K562 (cell line): ENCODE results near the gene LRRC27. TPM values are rescaled to one million over a fixed set of nuclear protein-coding genes. Genes with fewer than 3 reads are reported as not detected.

Experiments used
- ARID3B ChIP-seq: fragments of 250-450 bp; sonication (Bioruptor Pico); IDR thresholded peaks from 2 replicates; pipeline ENCODE4 v1.4.0; 2020; ENCODE audit warnings: borderline replicate concordance
- CXXC5 ChIP-seq: fragments of 250-450 bp; sonication (Bioruptor Pico); IDR thresholded peaks from 2 replicates; pipeline ENCODE4 v1.8.0; 2022; ENCODE audit warnings: inconsistent platforms, mild to moderate bottlenecking, moderate library complexity
- DPF2 ChIP-seq: fragments of 450-650 bp; IDR thresholded peaks from 2 replicates; pipeline ENCODE4 v1.6.1; 2016
- EP400 ChIP-seq: fragments of 450-650 bp; IDR thresholded peaks from 2 replicates; pipeline ENCODE4 v1.6.1; 2017; ENCODE audit warnings: antibody characterized with exemption, mild to moderate bottlenecking, moderate library complexity
- ETS2 ChIP-seq: IDR thresholded peaks from 2 replicates; pipeline ENCODE4 v1.6.1; 2016; ENCODE audit warnings: borderline replicate concordance, missing genetic modification characterization, mild to moderate bottlenecking, moderate library complexity, missing compliant biosample characterization; ENCODE audit not compliant: poor library complexity, severe bottlenecking
- HDAC2 ChIP-seq: fragments of 450-650 bp; IDR thresholded peaks from 2 replicates; pipeline ENCODE4 v1.6.1; 2016; ENCODE audit warnings: mild to moderate bottlenecking
- JUND ChIP-seq, 2 experiments: IDR thresholded peaks; 2 replicates in 1 of 2; 3 replicates in 1 of 2; pipeline ENCODE4 v1.6.1; 2011; ENCODE audit warnings: borderline replicate concordance in 2 of 2, low read depth in 2 of 2, low read length in 2 of 2, improper control_type of control experiment in 1 of 2, missing biosample characterization in 1 of 2, missing genetic modification characterization in 1 of 2, missing genetic modification reagents in 1 of 2
- NFXL1 ChIP-seq: fragments of 450-650 bp; formaldehyde crosslinking; IDR thresholded peaks from 2 replicates; pipeline ENCODE4 v1.4.0; 2021; ENCODE audit warnings: mild to moderate bottlenecking
- RBBP5 ChIP-seq: fragments of 200-600 bp; sonication (generic); IDR thresholded peaks from 2 replicates; pipeline ENCODE4 v1.6.1; 2012; ENCODE audit warnings: borderline replicate concordance, mild to moderate bottlenecking, low read length, control low read depth, inconsistent platforms; ENCODE audit not compliant: insufficient read depth, poor library complexity, severe bottlenecking
- RBM14 ChIP-seq: fragments of 200-400 bp; formaldehyde crosslinking; IDR thresholded peaks from 2 replicates; pipeline ENCODE4 v1.6.1; 2018; ENCODE audit warnings: low read depth, mild to moderate bottlenecking, low read length, moderate library complexity, borderline replicate concordance; ENCODE audit not compliant: insufficient read depth
- TARDBP ChIP-seq: fragments of 450-650 bp; IDR thresholded peaks from 2 replicates; pipeline ENCODE4 v1.6.1; 2016
- TCF7 ChIP-seq: sonication (generic); IDR thresholded peaks from 2 replicates; pipeline ENCODE4 v1.6.1; 2016; ENCODE audit warnings: antibody characterized with exemption, borderline replicate concordance
- TOE1 ChIP-seq, 2 experiments: fragments of 450-650 bp in 1 of 2; sonication (generic) in 1 of 2; formaldehyde crosslinking in 1 of 2; IDR thresholded peaks; 2 replicates each; pipeline versions ENCODE4 v1.7.1 to v1.8.0; 2016 to 2022; ENCODE audit warnings: borderline replicate concordance in 2 of 2, mild to moderate bottlenecking in 2 of 2, antibody characterized with exemption in 1 of 2, inconsistent platforms in 1 of 2, low read depth in 1 of 2, missing genetic modification reagents in 1 of 2, moderate library complexity in 1 of 2
- XRCC3 ChIP-seq: fragments of 450-650 bp; IDR thresholded peaks from 2 replicates; pipeline ENCODE4 v1.6.1; 2017; ENCODE audit warnings: mild to moderate bottlenecking, moderate library complexity
- ZBTB40 ChIP-seq, 2 experiments: fragments of 450-650 bp in 1 of 2; sonication (generic) in 1 of 2; formaldehyde crosslinking in 1 of 2; IDR thresholded peaks; 2 replicates each; pipeline versions ENCODE4 v1.7.1 to v1.9.0; 2016 to 2022; ENCODE audit warnings: inconsistent platforms in 1 of 2, mild to moderate bottlenecking in 1 of 2, missing genetic modification reagents in 1 of 2
- ZFP36 ChIP-seq: fragments of 150-350 bp; IDR thresholded peaks from 2 replicates; pipeline ENCODE4 v1.6.1; 2018; ENCODE audit warnings: low read length, low read depth; ENCODE audit not compliant: partially characterized antibody
- polyA plus RNA-seq, 8 experiments: library from polyadenylated mRNA; depleted of rRNA in 4 of 8; stranded (reverse) in 5 of 8; unstranded in 3 of 8; fragments of >200 nt; fragmentation: Nextera tagmentation in 2 of 8; fragmentation: Illumina TruSeq in 1 of 8; extraction: Ambion mirVana in 2 of 8; extraction: Trizol in 1 of 8; gene quantifications; 2 replicates each; pipeline versions ENCODE4 v1.2.1 to v1.2.3, GENCODE V29; 2011 to 2014; ENCODE audit warnings: inconsistent platforms in 1 of 8, missing spikeins in 1 of 8
- total RNA-seq, 7 experiments: library from RNA; depleted of rRNA in 6 of 7; stranded (reverse); fragments of >200 nt in 6 of 7; fragmentation: Illumina TruSeq in 2 of 7; extraction: Trizol in 2 of 7; gene quantifications; 2 replicates each; pipeline versions ENCODE4 v1.2.1 to v1.2.3, GENCODE V29; 2011 to 2021; ENCODE audit warnings: low replicate concordance in 1 of 7

Gene LRRC27
- total and polyA plus RNA-seq, 9 of the 15 experiments (the other 6 are each of a cell fraction or from before 2014, with no cell fraction given), result 0.10 to 2.7 (median 1.4) TPM

DNA sequence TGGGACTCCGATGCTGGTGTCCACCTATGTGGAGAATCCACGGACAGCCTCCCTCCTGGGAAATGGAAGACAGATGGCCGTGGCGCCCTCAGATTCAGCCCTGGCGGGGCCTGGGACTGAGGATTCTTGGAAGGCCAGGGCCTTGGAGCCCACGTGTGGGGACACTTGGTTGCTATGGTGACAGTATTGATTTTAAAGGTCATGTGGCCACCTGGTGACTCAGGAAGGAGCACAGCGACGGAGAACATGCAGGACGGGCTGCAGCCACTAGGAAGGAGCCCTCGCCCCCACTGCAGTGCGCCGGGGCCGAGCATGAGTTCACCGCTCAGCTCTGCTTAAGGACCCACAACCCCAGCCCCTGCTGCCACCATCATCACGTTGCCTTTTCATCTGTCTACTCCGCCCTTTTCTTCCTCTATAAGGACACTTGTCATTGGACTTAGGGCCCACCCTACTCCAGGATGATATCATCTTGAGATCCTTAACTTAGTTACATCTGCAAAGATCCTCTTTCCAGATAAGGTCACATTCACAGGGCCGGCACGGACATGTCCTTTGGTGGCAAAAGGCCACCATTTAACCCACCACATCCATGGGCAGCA lies 20.6 kb upstream of the LRRC27 start (continued):
- TF ChIP-seq ARID3B (CRISPR knock-in tag), result no peak
- peak; percentile 63 for TF ChIP-seq DPF2
- TF ChIP-seq JUND (IDR thresholded peaks at IDR 0.05; ENCODE audit: borderline replicate concordance, low read depth, low read length), result peak; percentile 81
- TF ChIP-seq JUND (tag; IDR thresholded peaks at IDR 0.05; ENCODE audit: borderline replicate concordance, low read depth, low read length), result peak; percentile 71; the same call in 1 of the 3 replicates
- TF ChIP-seq XRCC3, result no peak
- TF ChIP-seq ZFP36, result no peak
- peak; percentile 24; the same call in 1 of the 2 replicates for TF ChIP-seq CXXC5 (CRISPR knock-in tag)
- TF ChIP-seq HDAC2, result peak; percentile 10; the same call in 1 of the 2 replicates
- no peak for TF ChIP-seq NFXL1 (CRISPR knock-in tag)
- peak; percentile 44; the same call in 1 of the 2 replicates for TF ChIP-seq EP400
- no peak for TF ChIP-seq TARDBP
- TF ChIP-seq TOE1 (IDR thresholded peaks at IDR 0.05; ENCODE audit: borderline replicate concordance), result peak; percentile 48; the same call in 1 of the 2 replicates
- no peak for TF ChIP-seq TOE1 (CRISPR knock-in tag; IDR thresholded peaks at IDR 0.05; ENCODE audit: borderline replicate concordance, low read depth)
- TF ChIP-seq ETS2, result no peak
- TF ChIP-seq RBBP5, result no peak
- no peak for TF ChIP-seq RBM14
- no peak for TF ChIP-seq TCF7
- TF ChIP-seq ZBTB40 (IDR thresholded peaks at IDR 0.05), result no peak
- TF ChIP-seq ZBTB40 (CRISPR knock-in tag; IDR thresholded peaks at IDR 0.05), result no peak
